HepG2 (cell line): ENCODE measurements around the gene AZU1. TPM values are rescaled to one million over a fixed set of nuclear protein-coding genes. Genes with fewer than 3 reads are reported as not detected.

ENCODE experiments used
- AKAP8 ChIP-seq: sonication (generic); formaldehyde crosslinking; IDR thresholded peaks from 2 replicates; pipeline ENCODE4 v1.5.1; 2020; ENCODE audit warnings: mild to moderate bottlenecking, missing genetic modification reagents
- EP300 ChIP-seq, 3 experiments: sonication (generic) in 1 of 3; formaldehyde crosslinking in 1 of 3; IDR thresholded peaks; 2 replicates each; pipeline versions ENCODE4 v1.5.1 to v1.6.1; 2011 to 2020; ENCODE audit warnings: low read depth in 2 of 3, low read length in 2 of 3, borderline replicate concordance in 1 of 3, improper control_type of control experiment in 1 of 3, mild to moderate bottlenecking in 1 of 3, missing genetic modification reagents in 1 of 3, moderate library complexity in 1 of 3
- HMG20B ChIP-seq: conservative IDR thresholded peaks from 2 replicates; pipeline ENCODE4 v1.6.1; 2016; ENCODE audit warnings: missing genetic modification reagents, missing compliant biosample characterization
- HNRNPK ChIP-seq: fragments of 200-400 bp; formaldehyde crosslinking; IDR thresholded peaks from 2 replicates; pipeline ENCODE4 v1.6.1; 2018; ENCODE audit warnings: low read length, low read depth, moderate library complexity, mild to moderate bottlenecking; ENCODE audit not compliant: poor library complexity, severe bottlenecking
- HOXA5 ChIP-seq: sonication (generic); formaldehyde crosslinking; IDR thresholded peaks from 2 replicates; pipeline ENCODE4 v1.4.0; 2020; ENCODE audit warnings: missing genetic modification reagents
- MEIS1 ChIP-seq: sonication (generic); formaldehyde crosslinking; IDR thresholded peaks from 2 replicates; pipeline ENCODE4 v1.9.0; 2021; ENCODE audit warnings: mild to moderate bottlenecking, missing genetic modification reagents, moderate library complexity, borderline replicate concordance
- MTF2 ChIP-seq: sonication (generic); formaldehyde crosslinking; IDR thresholded peaks from 2 replicates; pipeline ENCODE4 v1.5.0; 2020; ENCODE audit warnings: missing genetic modification reagents, borderline replicate concordance
- NCOA5 ChIP-seq: sonication (generic); formaldehyde crosslinking; IDR thresholded peaks from 2 replicates; pipeline ENCODE4 v1.4.0; 2020; ENCODE audit warnings: missing genetic modification reagents
- NFE2L1 ChIP-seq: sonication (generic); formaldehyde crosslinking; IDR thresholded peaks from 2 replicates; pipeline ENCODE4 v1.4.0; 2020; ENCODE audit warnings: missing genetic modification reagents, mild to moderate bottlenecking, borderline replicate concordance
- NR2F6 ChIP-seq, 2 experiments: IDR thresholded peaks; 2 replicates each; pipeline ENCODE4 v1.6.1; 2016; ENCODE audit warnings: antibody characterized with exemption in 1 of 2, mild to moderate bottlenecking in 1 of 2
- PITX1 ChIP-seq: sonication (generic); formaldehyde crosslinking; IDR thresholded peaks from 2 replicates; pipeline ENCODE4 v1.5.1; 2020; ENCODE audit warnings: mild to moderate bottlenecking, missing genetic modification reagents
- PTBP1 ChIP-seq: fragments of 200-400 bp; formaldehyde crosslinking; IDR thresholded peaks from 2 replicates; pipeline ENCODE4 v1.6.1; 2018; ENCODE audit warnings: low read length, low read depth; ENCODE audit not compliant: poor library complexity, severe bottlenecking
- SP4 ChIP-seq: sonication (generic); formaldehyde crosslinking; IDR thresholded peaks from 2 replicates; pipeline ENCODE4 v1.8.1; 2023; ENCODE audit warnings: mild to moderate bottlenecking, missing genetic modification reagents
- SRF ChIP-seq: IDR thresholded peaks from 2 replicates; pipeline ENCODE4 v1.6.1; 2011; ENCODE audit warnings: mild to moderate bottlenecking, low read depth, low read length, moderate library complexity
- SRY ChIP-seq: sonication (generic); formaldehyde crosslinking; IDR thresholded peaks from 2 replicates; pipeline ENCODE4 v1.8.0; 2022; ENCODE audit warnings: mild to moderate bottlenecking, missing genetic modification reagents
- TEAD3 ChIP-seq: optimal IDR thresholded peaks from 2 replicates; pipeline ENCODE3; 2016; ENCODE audit warnings: borderline replicate concordance
- THYN1 ChIP-seq: sonication (generic); formaldehyde crosslinking; IDR thresholded peaks from 2 replicates; pipeline ENCODE4 v1.8.1; 2023; ENCODE audit warnings: low read depth, mild to moderate bottlenecking, moderate library complexity, missing genetic modification reagents, borderline replicate concordance
- TOPORS ChIP-seq: sonication (generic); formaldehyde crosslinking; IDR thresholded peaks from 2 replicates; pipeline ENCODE4 v1.8.0; 2023; ENCODE audit warnings: mild to moderate bottlenecking, missing genetic modification reagents
- ZFAT ChIP-seq: sonication (generic); formaldehyde crosslinking; conservative IDR thresholded peaks from 2 replicates; pipeline ENCODE4 v1.8.1; 2023; ENCODE audit warnings: missing genetic modification reagents, inconsistent platforms
- ZNF12 ChIP-seq: sonication (generic); formaldehyde crosslinking; IDR thresholded peaks from 2 replicates; pipeline ENCODE4 v1.5.0; 2020; ENCODE audit warnings: missing genetic modification reagents
- ZNF143 ChIP-seq: sonication (generic); formaldehyde crosslinking; IDR thresholded peaks from 2 replicates; pipeline ENCODE4 v1.4.0; 2020; ENCODE audit warnings: missing genetic modification reagents
- ZNF180 ChIP-seq: sonication (generic); formaldehyde crosslinking; IDR thresholded peaks from 2 replicates; pipeline ENCODE4 v1.4.0; 2020; ENCODE audit warnings: low read depth, missing genetic modification reagents, borderline replicate concordance
- ZNF274 ChIP-seq: sonication (generic); formaldehyde crosslinking; IDR thresholded peaks from 2 replicates; pipeline ENCODE4 v1.5.1; 2020; ENCODE audit warnings: mild to moderate bottlenecking, missing genetic modification reagents
- ZNF282 ChIP-seq: fragments of 450-650 bp; IDR thresholded peaks from 2 replicates; pipeline ENCODE4 v1.6.1; 2018; ENCODE audit not compliant: partially characterized antibody
- ZNF382 ChIP-seq: sonication (generic); formaldehyde crosslinking; IDR thresholded peaks from 2 replicates; pipeline ENCODE4 v1.5.0; 2020; ENCODE audit warnings: missing genetic modification reagents, mild to moderate bottlenecking, borderline replicate concordance
- ZNF552 ChIP-seq: sonication (generic); formaldehyde crosslinking; IDR thresholded peaks from 2 replicates; pipeline ENCODE4 v1.9.0; 2022; ENCODE audit warnings: missing genetic modification reagents, mild to moderate bottlenecking, borderline replicate concordance
- ZNF567 ChIP-seq: sonication (generic); formaldehyde crosslinking; IDR thresholded peaks from 2 replicates; pipeline ENCODE4 v1.8.1; 2023; ENCODE audit warnings: mild to moderate bottlenecking, missing genetic modification reagents, borderline replicate concordance
- ZNF644 ChIP-seq: IDR thresholded peaks from 2 replicates; pipeline ENCODE4 v1.6.1; 2016; ENCODE audit warnings: low read depth
- ZNF709 ChIP-seq: sonication (generic); formaldehyde crosslinking; IDR thresholded peaks from 2 replicates; pipeline ENCODE4 v1.5.0; 2020; ENCODE audit warnings: mild to moderate bottlenecking, missing genetic modification reagents
- ZNF720 ChIP-seq: sonication (generic); formaldehyde crosslinking; IDR thresholded peaks from 2 replicates; pipeline ENCODE4 v1.4.0; 2020; ENCODE audit warnings: missing genetic modification reagents
- ZNF883 ChIP-seq: sonication (generic); formaldehyde crosslinking; IDR thresholded peaks from 2 replicates; pipeline ENCODE4 v1.5.1; 2020; ENCODE audit warnings: mild to moderate bottlenecking, missing genetic modification reagents; ENCODE audit errors: not compliant biosample characterization
- polyA plus RNA-seq, 8 experiments: library from polyadenylated mRNA; depleted of rRNA in 3 of 8; stranded (reverse) in 7 of 8; unstranded in 1 of 8; fragments of >200 nt; fragmentation: Illumina TruSeq in 4 of 8; extraction: Trizol in 4 of 8; gene quantifications; 2 replicates each; pipeline versions ENCODE4 v1.2.1 to v1.2.3, GENCODE V29; 2011 to 2016; ENCODE audit warnings: low read depth in 4 of 8, missing spikeins in 1 of 8, mixed read lengths in 1 of 8; ENCODE audit not compliant: insufficient read depth in 1 of 8
- total RNA-seq, 5 experiments: library from RNA; depleted of rRNA; stranded (reverse); fragments of >200 nt; fragmentation: Illumina TruSeq; extraction: Trizol; gene quantifications; 2 replicates each; pipeline ENCODE4 v1.2.3, GENCODE V29; 2016; ENCODE audit warnings: low read depth in 1 of 5
- TF ChIP-seq, protein P1 (sequence below): sonication (generic); formaldehyde crosslinking; IDR thresholded peaks from 2 replicates; pipeline ENCODE4 v1.8.1; 2023; ENCODE audit warnings: mild to moderate bottlenecking, missing genetic modification reagents

AZU1 gene
- total and polyA plus RNA-seq, 2 of the 13 experiments (the other 11 are each of a cell fraction or from before 2014, with no cell fraction given), result not detected

DNA sequence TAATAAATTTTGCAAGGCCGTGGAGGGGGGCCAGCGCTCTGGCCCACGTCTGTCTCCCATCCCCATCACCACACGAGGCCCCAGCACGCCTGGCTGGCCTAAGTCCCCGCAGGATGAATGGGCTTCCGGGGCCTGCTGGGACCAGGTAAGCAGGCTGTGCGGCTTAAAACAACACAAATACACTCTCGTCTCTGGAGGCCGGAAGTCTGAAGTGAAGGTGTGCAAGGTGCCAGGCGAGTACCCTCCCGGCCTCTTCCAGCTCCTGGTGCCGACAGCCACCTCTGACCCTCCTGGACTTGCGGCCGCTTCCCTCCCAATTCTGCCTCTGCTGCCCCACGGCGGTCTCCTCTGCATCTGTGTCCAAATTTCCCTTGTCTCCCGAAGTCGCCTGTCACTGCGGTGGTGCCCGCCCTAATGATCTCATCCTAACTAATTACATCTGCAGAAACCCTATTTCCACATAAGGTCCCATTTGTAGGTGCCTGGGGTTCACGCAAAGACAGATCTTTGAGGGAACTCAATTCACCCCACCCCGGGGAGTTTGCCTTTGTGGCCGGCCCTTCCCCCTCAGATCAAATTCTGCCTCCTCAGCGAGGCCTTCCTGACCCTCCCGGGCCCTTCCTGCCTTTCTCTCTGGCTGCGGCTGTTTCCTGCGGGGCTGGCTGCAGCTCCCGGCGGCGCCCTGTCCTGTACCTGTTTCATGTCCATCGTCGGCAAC is 38.5 kb upstream of the AZU1 start (continued):
- TF ChIP-seq EP300 (IDR thresholded peaks at IDR 0.05; ENCODE audit: low read depth in 2 of 2, low read length in 2 of 2) (no peak), EP300 (CRISPR knock-in tag; IDR thresholded peaks at IDR 0.05; ENCODE audit: borderline replicate concordance) (0 out of 2 replicates have a peak, but pooled peaks have one; percentile 15), ZNF709 (CRISPR knock-in tag) (no peak), HNRNPK (no peak), PTBP1 (no peak), ZNF382 (CRISPR knock-in tag) (no peak), ZNF720 (CRISPR knock-in tag) (no peak), ZNF12 (CRISPR knock-in tag) (0 out of 2 replicates have a peak, but pooled peaks have one; percentile 12), MEIS1 (CRISPR knock-in tag) (no peak), NFE2L1 (CRISPR knock-in tag) (no peak), THYN1 (CRISPR knock-in tag) (no peak), ZNF282 (no peak), PITX1 (CRISPR knock-in tag) (no peak), HOXA5 (no peak), ZFAT (CRISPR knock-in tag) (no peak), TEAD3 (CRISPR knock-in tag) (no peak), ZNF567 (CRISPR knock-in tag) (peak; percentile 31; the same call in 1 of the 2 replicates), NR2F6 (IDR thresholded peaks at IDR 0.05) (peak; percentile 36; the same call in 1 of the 2 replicates), NR2F6 (CRISPR knock-in tag; IDR thresholded peaks at IDR 0.05) (no peak), ZNF883 (no peak), SRY (no peak; the same call in 1 of the 2 replicates), MTF2 (CRISPR knock-in tag) (no peak), SRF (no peak), NCOA5 (CRISPR knock-in tag) (no peak), ZNF143 (no peak; the same call in 1 of the 2 replicates), ZNF274 (CRISPR knock-in tag) (0 out of 2 replicates have a peak, but pooled peaks have one; percentile 42), SP4 (CRISPR knock-in tag) (no peak), AKAP8 (CRISPR knock-in tag) (peak; percentile 64), TOPORS (CRISPR knock-in tag) (no peak), ZNF180 (CRISPR knock-in tag) (no peak), ZNF644 (CRISPR knock-in tag) (no peak), ZNF552 (CRISPR knock-in tag) (no peak), HMG20B (CRISPR knock-in tag) (no peak)
- TF ChIP-seq, protein P1, sequence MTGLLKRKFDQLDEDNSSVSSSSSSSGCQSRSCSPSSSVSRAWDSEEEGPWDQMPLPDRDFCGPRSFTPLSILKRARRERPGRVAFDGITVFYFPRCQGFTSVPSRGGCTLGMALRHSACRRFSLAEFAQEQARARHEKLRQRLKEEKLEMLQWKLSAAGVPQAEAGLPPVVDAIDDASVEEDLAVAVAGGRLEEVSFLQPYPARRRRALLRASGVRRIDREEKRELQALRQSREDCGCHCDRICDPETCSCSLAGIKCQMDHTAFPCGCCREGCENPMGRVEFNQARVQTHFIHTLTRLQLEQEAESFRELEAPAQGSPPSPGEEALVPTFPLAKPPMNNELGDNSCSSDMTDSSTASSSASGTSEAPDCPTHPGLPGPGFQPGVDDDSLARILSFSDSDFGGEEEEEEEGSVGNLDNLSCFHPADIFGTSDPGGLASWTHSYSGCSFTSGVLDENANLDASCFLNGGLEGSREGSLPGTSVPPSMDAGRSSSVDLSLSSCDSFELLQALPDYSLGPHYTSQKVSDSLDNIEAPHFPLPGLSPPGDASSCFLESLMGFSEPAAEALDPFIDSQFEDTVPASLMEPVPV (CRISPR knock-in tag), result no peak
